ENCODE measurements around the gene LAMTOR2. TPM values are rescaled to one million over a fixed set of nuclear protein-coding genes. Genes with fewer than 3 reads are reported as not detected.
"Not testable (repeated sequence)": the region's sequence is repeated elsewhere in the genome, so short reads cannot be mapped to it uniquely, and the experiment has no call there.

The LAMTOR2 gene
- total RNA-seq, 4 donors from 2014 or later = 66.8 to 79.3 (median 73.1) TPM

DNA sequence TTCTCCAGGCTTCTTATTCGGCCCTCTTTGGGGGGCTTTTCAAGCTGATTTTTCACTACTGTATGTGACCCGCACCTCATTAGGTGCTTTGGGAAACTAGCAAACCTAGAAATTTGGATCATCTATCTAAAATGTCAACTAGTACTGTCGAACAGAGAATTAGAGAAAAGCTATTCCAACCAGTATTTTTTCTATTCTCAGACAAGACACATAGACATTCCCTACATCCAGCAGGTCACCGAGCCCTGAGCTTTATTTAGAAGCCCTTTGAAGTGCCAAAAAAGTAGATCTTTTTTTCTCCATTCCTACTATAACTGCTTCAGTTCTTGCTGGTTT is 33.5 kb upstream of the LAMTOR2 start:
- no peak for TF ChIP-seq EP300 (IDR thresholded peaks at IDR 0.05)
- TF ChIP-seq POLR2A (IDR thresholded peaks at IDR 0.05) = peak in 1 of 2 donors; percentile 5
- peak; percentile 8 for ATAC-seq
- Histone ChIP-seq H3K27ac (peak overlapping the region in 3 of 4 donors; percentile 89 to 92 (median 92)), H3K9me3 (no peaks in the 10 kb centered on the region), H3K27me3 (no peaks in the 10 kb centered on the region), H3K4me1 (peaks cover 0 to 25% (median 5%) of the 10 kb centered on the region in 3 donors), H3K36me3 (peaks cover 0 to 37% of the 10 kb centered on the region in 2 donors), H3K4me3 (peak overlapping the region; percentile 61 to 83)
- 3% methylated on average over 3 to 4 of the region's 4 CpGs for WGBS, 2 donors (ENCODE audit: low coverage in 1 of 2)

GRCh38 chr1:156021954-156022353 is 32.6 kb upstream of the LAMTOR2 start:
- Histone ChIP-seq H3K4me3 (no peak overlapping the region), H3K27ac (no peak overlapping the region), H3K4me1 (peaks cover 0 to 25% (median 5%) of the 10 kb centered on the region in 3 donors), H3K9me3 (no peaks in the 10 kb centered on the region), H3K36me3 (peaks cover 0 to 28% of the 10 kb centered on the region in 2 donors), H3K27me3 (no peaks in the 10 kb centered on the region)
- ATAC-seq = no peak
- TF ChIP-seq EP300 (IDR thresholded peaks at IDR 0.05) (no peak), POLR2AphosphoS5 (IDR thresholded peaks at IDR 0.05) (no peak)
- WGBS, 2 donors (ENCODE audit: low coverage in 1 of 2) = 62 to 71% methylated on average over 2 of the region's 2 CpGs

DNA sequence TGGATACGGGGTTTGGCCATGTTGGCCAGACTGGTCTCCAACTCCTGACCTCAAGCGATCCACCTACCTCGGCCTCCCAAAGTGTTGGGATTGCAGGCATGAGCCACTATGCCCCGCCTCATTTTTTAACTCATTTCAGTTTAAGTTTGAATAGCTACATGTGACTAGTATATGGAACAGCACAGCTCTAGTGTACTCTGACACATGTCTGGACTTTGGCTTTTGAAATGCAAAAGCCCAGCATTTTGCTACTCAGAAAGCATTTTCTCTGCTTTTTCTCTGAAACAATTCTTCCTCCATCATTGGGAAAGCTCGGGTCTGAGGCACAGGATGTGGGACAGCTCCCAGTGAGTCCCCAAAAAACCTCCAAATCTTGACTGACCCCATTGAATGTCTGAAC is 29.8 kb upstream of the LAMTOR2 start:
- Histone ChIP-seq H3K27ac (no peak overlapping the region), H3K27me3 (no peaks in the 10 kb centered on the region), H3K36me3 (no peaks in the 10 kb centered on the region), H3K9me3 (no peaks in the 10 kb centered on the region), H3K4me3 (no peak overlapping the region), H3K4me1 (peaks cover 0 to 12% (median 3%) of the 10 kb centered on the region in 3 donors)
- no peak for ATAC-seq
- no peak for TF ChIP-seq POLR2AphosphoS5 (IDR thresholded peaks at IDR 0.05)
- no peak for TF ChIP-seq POLR2A (IDR thresholded peaks at IDR 0.05)
- WGBS, 2 donors (ENCODE audit: low coverage in 1 of 2) = 85% methylated on average over 3 to 5 of the region's 5 CpGs

GRCh38 chr1:156025876-156026275 is 28.7 kb upstream of the LAMTOR2 start:
- no peaks in the 10 kb centered on the region for H3K9me3 ChIP-seq
- ATAC-seq = no peak
- H3K27ac ChIP-seq = no peak overlapping the region
- peaks cover 0 to 5% (median 0%) of the 10 kb centered on the region in 3 donors for H3K4me1 ChIP-seq
- H3K36me3 ChIP-seq = no peaks in the 10 kb centered on the region
- no peaks in the 10 kb centered on the region for H3K27me3 ChIP-seq
- TF ChIP-seq POLR2A (IDR thresholded peaks at IDR 0.05) (no peak), POLR2AphosphoS5 (IDR thresholded peaks at IDR 0.05) (no peak), CTCF (IDR thresholded peaks at IDR 0.05) (peak in 2 of 4 experiments; percentile 15 to 20)
- H3K4me3 ChIP-seq = no peak overlapping the region
- 19 to 23% methylated on average over 3 of the region's 9 CpGs for WGBS, 2 donors (ENCODE audit: low coverage in 1 of 2)

DNA sequence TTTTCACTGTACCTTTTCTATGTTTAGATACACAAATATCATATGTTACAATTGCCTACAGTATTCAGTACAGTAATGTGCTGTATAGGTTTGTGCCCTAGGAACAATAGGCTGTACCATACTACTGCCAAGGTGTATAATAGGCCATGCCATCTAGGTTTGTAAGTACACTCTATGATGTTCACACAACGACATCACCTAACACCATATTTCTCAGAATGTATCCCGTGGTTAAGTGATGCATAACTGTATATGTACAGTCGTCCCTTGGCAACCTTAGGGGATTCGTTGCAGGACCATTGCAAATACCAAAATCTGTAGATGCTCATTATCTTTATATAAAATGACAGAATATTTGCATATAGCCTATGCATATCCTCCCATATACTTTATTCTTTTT is 28.0 kb upstream of the LAMTOR2 start:
- Histone ChIP-seq H3K27me3 (no peaks in the 10 kb centered on the region), H3K36me3 (no peaks in the 10 kb centered on the region), H3K4me3 (no peak overlapping the region), H3K9me3 (no peaks in the 10 kb centered on the region), H3K4me1 (no peaks in the 10 kb centered on the region), H3K27ac (no peak overlapping the region)
- no peak for TF ChIP-seq CTCF (IDR thresholded peaks at IDR 0.05)
- no peak for TF ChIP-seq EP300 (IDR thresholded peaks at IDR 0.05)
- no peak for TF ChIP-seq POLR2AphosphoS5 (IDR thresholded peaks at IDR 0.05)
- no peak for TF ChIP-seq POLR2A (IDR thresholded peaks at IDR 0.05)
- no peak for ATAC-seq
- 84 to 87% methylated on average over 4 of the region's 4 CpGs for WGBS, 2 donors (ENCODE audit: low coverage in 1 of 2)

GRCh38 chr1:156033011-156033410 is 21.6 kb upstream of the LAMTOR2 start:
- Histone ChIP-seq H3K4me1 (no peaks in the 10 kb centered on the region), H3K36me3 (peaks cover 0 to 22% of the 10 kb centered on the region in 2 donors), H3K4me3 (no peak overlapping the region), H3K27me3 (no peaks in the 10 kb centered on the region), H3K9me3 (no peaks in the 10 kb centered on the region), H3K27ac (no peak overlapping the region)
- ATAC-seq = no peak
- no peak for TF ChIP-seq POLR2AphosphoS5 (IDR thresholded peaks at IDR 0.05)
- TF ChIP-seq CTCF (IDR thresholded peaks at IDR 0.05) = no peak
- TF ChIP-seq POLR2A (IDR thresholded peaks at IDR 0.05) = no peak
- TF ChIP-seq EP300 (IDR thresholded peaks at IDR 0.05) = no peak
- 56 to 71% methylated on average over 6 of the region's 6 CpGs for WGBS, 2 donors (ENCODE audit: low coverage in 1 of 2)

GRCh38 chr1:156034991-156035390 is 19.6 kb upstream of the LAMTOR2 start:
- WGBS, 2 donors (ENCODE audit: low coverage in 1 of 2) = 93 to 94% methylated on average over 3 to 4 of the region's 4 CpGs
- not testable (repeated sequence) for H3K9me3 ChIP-seq, H3K4me1 ChIP-seq, H3K27me3 ChIP-seq, H3K27ac ChIP-seq, H3K4me3 ChIP-seq, ATAC-seq
- H3K36me3 ChIP-seq = peaks cover 0 to 42% of the 10 kb centered on the region in 2 donors

Measured in gastroesophageal sphincter (tissue), 4 donors.